HG03064 (cell line): ENCODE measurements around the gene ZNF519.
"Not testable (repeated sequence)": the region's sequence is repeated elsewhere in the genome, so short reads cannot be mapped to it uniquely, and the experiment has no call there.

Experiments
- ATAC-seq: cut with Tn5 transposase; IDR thresholded peaks from one replicate; pipeline ENCODE4 v1.9.1; 2021; ENCODE audit warnings: low read depth; ENCODE audit not compliant: unreplicated experiment

Gene ZNF519

DNA sequence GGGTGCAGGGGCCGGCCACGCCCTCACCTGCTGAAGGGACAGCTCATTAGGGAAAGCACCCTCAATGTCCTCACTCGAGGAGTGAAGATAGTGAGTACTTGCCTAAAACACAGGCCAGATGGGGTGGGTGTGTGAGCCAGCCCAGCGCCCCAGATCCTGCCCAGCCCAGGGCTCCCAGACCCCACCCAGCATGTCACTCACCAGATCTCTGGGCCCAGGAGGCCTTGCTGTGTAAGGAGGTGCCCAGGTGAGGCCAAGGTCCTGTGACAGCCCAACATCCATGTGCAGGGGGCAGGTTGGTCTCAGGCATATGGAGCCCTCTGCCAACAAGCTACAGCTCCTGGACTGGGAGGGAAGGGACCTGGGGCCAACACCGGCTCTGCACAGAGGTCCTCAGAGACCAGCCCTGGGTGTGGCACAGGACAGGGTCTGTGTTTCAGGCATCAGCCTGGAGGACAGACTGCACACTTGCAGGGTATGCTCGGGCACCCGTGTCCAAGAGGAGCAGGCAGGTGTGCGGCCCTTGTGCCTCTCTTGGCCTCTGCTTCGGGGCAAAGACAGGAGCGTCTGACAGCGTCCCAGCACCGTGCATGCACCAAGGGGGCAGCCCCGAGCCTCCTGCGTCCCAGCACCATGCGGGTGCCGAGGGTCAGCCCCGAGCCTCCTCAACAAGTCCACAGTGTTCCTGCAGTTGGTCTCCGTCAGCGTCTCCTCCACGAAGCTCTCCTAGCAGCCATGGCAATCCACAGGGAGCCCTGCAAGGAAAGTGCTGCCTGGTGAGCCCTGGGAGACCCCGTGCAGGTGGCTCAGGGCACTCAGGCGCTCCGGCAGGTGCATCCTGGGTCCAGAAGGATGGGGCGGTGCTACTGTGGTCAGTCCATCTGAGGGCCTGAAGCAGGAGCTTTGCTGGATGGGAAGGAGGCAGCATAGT lies 16.0 kb upstream of the ZNF519 start:
- ATAC-seq, result not testable (repeated sequence)

DNA sequence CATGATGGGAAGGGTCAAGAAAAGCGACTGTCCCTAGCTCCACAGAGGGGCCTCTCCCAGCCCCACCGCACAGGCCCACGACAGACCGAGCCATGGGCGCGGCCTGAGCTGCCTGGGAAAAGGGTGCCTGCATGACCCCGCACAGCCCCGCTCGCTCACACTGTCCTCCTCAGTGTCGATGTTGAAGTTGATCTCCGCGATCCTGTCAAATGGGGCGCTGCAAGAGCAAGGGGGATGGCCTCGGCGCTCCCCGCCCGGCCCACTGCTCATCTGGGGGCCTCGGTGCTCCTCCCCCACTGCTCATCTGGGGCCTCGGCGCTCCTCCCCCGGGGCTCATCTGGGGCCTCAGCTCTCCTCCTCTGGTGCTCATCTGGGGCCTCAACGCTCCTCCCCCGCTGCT lies 14.5 kb upstream of the ZNF519 start:
- not testable (repeated sequence) for ATAC-seq

DNA sequence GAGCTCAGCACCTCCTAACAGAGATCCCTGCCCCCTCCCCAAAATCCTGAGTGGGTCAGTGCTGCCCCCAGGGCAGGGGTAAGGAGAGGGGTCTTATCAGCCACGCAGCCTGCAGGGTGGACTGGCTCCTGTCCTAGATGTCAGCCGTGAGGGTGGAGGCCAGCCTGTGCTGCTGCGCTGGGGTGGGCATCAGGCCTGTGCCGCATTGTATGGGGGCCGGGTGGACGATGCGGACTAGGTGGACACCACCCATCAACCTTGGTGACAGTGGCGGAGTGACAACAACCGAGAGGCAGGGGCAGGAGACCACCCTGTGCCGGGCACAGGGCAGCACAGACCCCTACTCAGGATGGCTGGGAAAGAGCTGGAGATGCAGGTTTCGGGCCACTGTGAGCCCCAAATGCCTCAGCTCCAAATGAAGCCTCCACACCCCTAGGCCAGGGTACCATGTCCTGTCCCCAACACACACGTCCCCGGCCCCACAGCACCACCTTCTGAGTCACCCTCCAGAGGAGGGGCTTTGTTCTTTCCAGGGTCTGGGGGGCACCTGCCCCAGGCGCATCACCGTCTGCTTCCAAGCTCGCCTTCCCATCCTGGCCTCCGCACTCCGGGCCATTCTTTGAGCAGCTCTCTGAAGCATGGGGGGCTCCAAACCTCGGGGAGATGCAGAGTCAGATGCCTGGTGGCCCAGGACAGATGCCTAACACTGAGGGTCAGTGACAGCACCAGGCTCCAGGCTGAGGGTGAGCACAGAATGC lies 13.5 kb upstream of the ZNF519 start:
- not testable (repeated sequence) for ATAC-seq

DNA sequence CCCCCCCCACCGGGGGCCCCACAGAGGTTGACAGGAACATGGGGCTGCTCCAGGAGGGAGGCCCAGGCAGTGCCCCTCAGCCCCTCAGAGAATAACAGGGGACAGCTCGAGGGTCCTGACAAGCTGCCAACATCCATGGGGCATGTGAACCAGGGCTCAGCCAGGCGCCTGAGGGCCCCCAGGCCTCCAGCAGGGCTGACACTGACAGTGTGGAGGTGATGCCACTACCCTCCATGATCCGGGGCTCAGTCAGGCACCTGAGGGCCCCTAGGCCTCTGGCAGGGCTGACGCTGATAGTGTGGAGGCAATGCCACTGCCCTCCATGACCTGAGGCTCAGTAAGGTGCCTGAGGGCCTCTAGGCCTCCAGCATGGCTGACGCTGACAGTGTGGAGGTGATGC lies 12.8 kb upstream of the ZNF519 start:
- not testable (repeated sequence) for ATAC-seq

DNA sequence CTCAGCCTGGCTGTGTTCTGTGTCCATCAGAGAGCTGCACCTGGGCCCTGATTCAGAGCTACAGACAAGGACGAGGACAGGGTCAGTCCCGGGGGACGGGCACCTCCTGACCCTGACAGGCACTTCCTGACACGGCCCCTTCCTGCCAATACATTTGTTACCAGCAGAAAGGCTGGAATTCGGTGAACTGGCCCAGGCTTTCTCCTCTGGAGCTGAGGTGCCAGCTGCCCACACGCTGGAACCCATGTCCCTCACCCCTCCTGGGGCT lies 12.3 kb upstream of the ZNF519 start:
- ATAC-seq, result no peak

DNA sequence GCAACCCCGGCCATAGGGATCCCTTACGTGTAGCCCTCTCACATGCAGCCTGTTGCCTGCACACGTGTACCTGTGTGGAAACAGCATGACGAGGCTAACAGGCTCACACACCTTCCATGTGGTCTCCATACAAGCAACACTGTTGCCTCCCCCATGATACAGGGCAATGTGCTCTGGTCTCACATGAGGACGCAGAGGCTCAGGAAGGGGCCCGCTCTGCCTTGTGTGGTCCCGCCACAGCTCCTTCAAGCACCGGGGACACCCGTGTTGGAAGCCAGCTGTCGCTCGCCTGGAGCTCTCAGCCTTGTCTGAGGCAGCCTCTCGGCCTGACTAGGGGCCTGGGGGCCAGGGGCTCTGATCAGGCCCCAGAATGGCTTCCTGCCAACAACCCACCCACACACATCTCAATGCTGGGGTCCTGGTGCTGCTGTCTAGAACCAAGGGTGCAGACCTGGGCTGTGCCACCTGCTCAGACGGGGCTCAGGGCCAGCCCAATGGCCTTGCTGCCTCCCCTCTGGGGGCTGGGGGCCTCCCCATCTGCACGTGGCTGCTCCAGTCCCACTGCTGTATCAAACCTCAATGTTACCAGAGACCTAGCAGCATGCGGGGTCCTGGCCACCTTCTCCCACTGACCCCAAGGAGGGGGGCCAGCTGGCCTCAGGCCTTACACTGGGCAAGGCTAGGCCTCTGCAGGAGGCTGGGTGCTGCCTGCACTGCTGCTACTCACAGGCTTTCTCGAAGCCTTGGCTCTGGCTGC lies 11.8 kb upstream of the ZNF519 start:
- ATAC-seq, result not testable (repeated sequence)

DNA sequence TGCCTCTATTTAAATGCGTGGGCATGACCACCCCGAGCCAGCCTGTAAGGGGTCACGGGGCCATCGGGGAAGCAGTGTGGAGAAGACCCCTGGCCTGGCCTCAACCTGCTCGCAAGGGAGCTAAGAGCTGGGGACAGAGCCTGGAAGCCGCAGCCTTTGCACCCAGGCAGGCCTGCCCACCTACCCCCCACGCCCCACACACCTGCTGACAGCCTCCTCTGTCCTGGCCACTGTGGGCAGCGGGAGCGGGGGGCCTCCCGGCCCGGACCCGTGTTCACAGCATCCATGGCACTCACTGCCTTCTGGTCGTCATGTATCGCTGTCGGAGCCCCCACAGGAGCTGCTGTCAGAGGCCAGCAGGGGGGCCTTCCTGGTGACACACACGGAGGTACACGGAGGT lies 11.2 kb upstream of the ZNF519 start:
- ATAC-seq, result not testable (repeated sequence)

DNA sequence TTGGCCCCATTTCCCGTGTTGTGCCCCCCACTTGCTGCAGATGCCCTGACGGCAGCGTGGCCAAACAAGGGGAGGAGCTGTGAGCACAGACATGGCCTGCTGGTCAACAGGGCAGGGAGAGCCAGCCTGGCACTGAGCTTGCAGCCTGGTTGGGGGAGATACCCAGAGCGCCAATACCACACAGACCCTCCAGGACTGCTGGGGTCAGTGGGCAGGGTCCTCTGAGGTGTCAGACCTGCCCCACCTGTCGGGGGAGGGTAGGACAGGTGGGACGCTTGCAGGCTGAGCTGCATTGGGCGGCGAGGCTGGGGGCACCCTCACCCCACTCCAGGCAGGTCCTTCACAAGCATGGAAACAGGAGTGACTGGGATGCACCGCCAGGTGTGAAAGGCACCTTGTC lies 9.9 kb upstream of the ZNF519 start:
- not testable (repeated sequence) for ATAC-seq

DNA sequence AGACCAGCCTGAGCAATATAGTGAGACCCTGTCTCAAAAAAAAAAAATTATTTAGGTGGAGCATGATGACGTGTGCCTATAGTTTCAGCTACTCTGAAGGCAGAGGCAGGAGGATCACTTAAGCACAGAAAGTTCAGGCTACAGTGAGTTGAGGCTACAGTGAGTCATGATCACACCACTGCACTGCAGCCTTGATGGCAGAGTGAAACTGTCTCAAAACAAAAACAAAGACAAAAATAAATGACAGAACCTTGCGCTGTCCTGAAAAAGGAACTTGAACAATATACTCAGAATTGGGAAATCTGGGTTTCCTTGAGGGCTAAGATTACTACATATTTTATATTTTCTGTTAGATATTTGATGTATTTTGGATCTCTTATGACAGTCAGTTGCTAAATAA lies 7.3 kb upstream of the ZNF519 start:
- ATAC-seq, result not testable (repeated sequence)

DNA sequence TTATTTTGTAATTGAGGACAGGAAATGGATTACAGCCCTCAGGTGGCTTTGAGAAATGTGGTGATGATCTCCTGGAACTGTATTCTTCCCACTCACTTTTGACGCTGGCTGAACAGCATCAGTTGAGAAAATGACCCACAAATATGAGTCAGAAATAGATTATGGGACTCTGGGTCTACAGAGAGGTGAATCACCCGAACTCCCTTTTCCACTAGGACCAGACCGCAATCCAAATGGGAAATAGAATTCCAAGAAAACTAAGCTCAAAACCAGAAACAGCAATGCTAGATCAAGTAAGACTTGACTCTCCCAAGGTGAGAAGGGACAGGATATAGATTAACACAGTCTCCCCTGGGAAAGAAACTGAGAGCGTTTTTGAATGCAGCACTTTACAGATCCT lies 5.7 kb upstream of the ZNF519 start:
- not testable (repeated sequence) for ATAC-seq

DNA sequence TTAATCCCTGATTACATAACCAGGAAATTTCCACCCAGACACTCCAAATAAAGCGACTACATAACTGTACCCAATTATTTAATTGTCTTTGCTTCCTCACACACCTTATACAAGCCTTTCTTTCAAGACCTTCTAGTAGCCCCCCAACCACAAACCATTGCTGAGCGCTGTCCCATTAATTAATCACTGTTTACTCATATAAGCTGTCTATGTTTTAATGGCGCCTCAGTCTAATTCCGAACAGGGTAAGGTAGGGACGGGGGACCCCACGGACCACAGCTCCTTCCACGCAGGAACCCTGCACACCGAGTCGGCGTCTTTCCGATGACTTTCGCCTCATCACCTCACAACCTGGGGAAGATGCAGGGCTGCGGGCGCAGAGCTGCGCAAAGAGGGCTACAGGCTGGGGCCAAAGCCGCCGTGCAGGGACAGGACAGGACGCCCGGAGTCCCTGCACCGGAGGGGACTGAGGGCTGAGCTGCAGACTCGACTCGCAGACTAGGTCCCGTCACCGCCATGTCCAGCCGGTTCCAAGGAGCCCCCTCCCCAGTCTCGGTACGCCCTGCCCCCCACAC lies 452 bp downstream of the ZNF519 start:
- ATAC-seq, result peak; percentile 18

DNA sequence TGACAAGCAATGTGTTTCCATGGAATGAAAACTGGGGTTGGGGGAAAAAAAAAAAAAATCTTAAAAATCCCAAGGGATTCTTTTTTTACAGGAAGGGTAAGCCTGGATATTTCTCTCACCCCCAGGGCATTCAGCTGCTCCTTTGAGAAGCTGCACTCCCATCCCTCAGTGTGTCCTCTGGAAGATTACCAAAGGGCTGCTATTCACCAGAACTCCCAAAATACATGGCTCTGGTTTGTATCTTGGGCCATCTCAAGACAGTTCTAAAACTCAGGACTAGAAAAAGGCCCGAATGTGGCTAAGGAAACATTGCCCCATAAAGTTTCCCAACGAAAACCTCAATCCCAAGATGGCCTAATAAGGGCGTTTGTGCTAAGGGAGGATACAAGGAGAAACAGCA lies 1.4 kb downstream of the ZNF519 start:
- ATAC-seq, result not testable (repeated sequence)

DNA sequence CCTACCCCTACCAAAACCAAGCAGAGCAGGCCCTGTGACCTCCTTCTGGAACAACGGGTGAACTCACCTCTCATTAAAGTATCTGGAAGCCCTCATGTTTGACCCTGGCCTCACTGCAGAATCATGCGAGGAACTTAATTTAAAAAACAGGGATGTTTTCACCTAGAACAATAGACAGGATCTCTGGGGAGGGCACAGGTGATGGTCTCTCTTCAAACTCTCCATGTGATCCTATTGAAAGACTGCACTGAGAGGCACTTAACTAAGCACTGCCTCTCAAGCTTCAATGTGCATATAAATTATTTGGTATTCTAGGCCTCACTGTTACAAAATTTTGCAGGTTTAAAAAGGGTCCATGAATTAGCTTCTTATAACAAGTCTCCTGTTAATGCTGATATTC lies 7.5 kb downstream of the ZNF519 start:
- ATAC-seq, result no peak

DNA sequence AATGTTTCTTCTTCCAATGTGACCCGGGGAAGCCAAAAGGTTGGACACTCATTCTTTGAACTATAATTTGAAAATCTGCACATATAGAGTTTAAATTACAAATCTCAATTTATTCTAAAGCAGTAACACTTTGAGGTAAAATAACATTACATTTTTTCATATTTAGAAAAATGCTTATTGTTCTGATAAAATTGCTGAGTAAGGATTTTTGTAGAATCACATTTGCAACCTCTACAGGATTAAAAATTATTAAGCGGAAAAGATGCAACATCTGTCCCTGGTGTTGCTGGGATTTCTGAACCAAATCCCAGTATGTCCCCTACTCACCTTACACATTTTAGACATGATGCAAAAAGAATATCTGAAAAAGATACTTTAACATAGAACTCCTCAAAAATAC lies 10.1 kb downstream of the ZNF519 start:
- no peak for ATAC-seq

DNA sequence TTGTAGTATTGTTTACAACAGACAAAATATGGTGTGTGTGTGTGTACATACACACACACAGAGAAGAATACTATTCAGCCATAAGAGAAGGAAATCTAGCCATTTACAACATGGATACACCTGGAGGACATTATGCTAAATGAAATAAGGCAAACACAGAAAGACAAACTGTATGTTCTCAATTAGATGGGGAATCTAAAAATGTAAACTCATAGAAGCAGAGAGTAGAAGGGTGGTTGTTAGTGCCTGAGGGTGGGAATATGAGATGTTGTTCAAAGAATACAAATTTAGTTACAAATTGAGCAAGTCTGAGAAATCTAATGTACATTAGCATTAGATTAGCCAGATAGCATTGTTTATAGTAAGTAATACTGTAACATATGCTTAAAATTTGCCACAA lies 11.3 kb downstream of the ZNF519 start:
- no peak for ATAC-seq

DNA sequence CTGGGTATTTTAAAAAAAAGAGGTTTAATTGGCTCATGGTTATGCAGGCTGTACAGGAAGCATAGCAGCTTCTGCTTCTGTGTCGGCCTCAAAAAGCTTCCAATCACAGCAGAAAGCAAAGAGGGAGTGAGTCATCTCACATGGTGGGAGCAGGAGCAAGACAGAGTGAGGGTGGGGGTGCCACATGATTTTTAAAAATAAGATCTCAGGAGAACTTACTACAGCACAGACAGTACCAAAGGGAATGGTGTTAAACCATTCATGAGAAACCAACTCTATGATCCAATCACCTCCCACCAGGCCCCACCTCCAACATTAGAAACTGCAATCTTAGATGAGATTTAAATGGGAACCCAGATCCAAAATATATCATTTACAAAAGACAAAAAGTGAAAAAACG lies 14.6 kb downstream of the ZNF519 start:
- no peak for ATAC-seq

DNA sequence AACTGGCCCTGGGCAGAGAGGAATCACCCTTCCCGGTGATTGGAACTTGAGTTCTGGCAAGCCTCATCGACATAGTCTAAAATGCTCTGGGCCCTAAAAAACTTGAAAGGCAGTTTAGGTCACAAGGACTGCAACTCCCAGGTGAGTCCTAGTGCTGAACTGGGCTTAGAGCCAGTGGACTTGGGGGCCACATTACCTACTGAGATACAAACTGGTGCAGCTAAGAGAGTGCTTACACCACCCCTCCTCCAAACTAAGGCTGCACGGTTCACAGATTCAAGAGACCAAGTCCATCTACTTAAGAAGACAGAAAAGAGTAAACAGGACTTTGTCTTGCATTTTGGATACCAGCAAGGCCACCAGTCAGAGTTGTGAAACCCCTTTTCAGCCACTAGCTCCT lies 25.3 kb downstream of the ZNF519 start:
- no peak for ATAC-seq

DNA sequence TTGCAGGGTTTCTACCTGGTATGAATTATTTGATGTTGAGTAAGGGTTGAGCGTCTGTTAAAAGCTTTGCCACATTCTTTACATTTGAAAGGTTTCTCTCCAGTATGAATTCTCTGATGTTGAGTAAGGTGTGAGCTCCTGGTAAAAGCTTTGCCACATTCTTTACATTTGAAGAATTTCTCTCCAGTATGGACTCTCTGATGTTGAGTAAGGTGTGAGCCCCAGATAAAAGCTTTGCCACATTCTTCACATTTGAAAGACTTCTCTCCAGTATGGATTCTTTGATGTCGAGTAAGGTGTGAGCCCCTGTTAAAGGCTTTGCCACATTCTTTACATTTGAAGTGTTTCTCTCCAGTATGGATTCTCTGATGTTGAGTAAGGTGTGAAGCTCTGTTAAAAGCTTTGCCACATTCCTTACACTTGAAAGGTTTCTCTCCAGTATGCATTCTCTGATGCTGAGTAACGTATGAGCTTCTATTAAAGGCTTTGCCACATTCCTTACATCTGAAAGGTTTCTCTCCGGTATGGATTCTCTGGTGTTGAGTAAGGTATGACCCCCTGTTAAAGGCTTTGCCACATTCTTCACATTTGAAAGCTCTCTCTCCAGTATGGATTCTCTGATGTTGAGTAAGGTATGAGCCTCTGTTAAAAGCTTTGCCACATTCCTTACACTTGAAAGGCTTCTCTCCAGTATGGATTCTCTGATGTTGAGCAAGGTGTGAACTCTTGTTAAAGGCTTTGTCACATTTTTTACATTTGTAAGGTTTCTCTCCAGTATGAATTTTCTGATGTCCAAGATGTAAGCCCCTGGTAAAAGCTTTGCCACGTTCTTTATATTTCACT lies 27.1 kb downstream of the ZNF519 start:
- ATAC-seq, result no peak

DNA sequence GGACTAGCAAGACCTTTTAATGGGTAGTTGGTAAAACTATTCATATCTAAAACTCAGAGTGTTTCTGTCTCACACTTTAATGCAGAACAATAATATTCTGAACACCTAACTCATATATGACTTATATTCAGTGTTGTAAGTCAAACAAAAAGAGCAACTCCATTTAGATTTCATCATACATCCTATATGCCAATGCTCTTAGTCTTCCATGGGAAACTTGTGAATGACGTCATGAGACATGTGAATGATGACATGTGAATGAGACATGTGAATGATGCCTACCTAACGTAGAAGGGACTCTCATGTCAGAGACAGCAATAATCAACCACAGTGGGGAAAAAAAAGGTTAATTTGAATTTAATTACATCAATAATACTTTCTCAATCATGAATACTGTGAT lies 28.0 kb downstream of the ZNF519 start:
- no peak for ATAC-seq
